H1 (cell line): ENCODE data around the gene RIMBP2. TPM values are rescaled to one million over a fixed set of nuclear protein-coding genes. Genes with fewer than 3 reads are reported as not detected.

Experiments used
- CTCF ChIA-PET: fragments of 300-600 bp; sonication (Branson Sonifier 250); formaldehyde crosslinking; loops from one replicate; lab custom pipeline; 2021; ENCODE audit not compliant: partially characterized antibody; lab: Charles Lee
- POLR2A ChIA-PET: fragments of 300-600 bp; sonication (Branson Sonifier 250); formaldehyde crosslinking; loops from one replicate; lab custom pipeline; 2021; ENCODE audit warnings: inconsistent platforms; ENCODE audit not compliant: partially characterized antibody; lab: Charles Lee
- DNase-seq, 2 experiments: peaks; one replicate each; pipeline versions ENCODE4 v3.0.0 to v3.0.0-alpha.2; 2010 to 2022; ENCODE audit warnings: low spot score in 2 of 2, low read depth in 1 of 2, mixed read lengths in 1 of 2
- FAIRE-seq: peaks from 2 replicates; lab custom pipeline; 2011; peaks lifted over from hg19 to GRCh38; lab: Jason Lieb, UNC
- H2AFZ ChIP-seq: 2 replicates; pipeline ENCODE4 v1.8.1; 2012; ENCODE audit warnings: low read length, inconsistent platforms
- H2AK5ac ChIP-seq: 2 replicates; pipeline ENCODE4 v1.6.1; 2013; ENCODE audit warnings: low read depth, low read length
- H2BK120ac ChIP-seq: replicated peaks from 2 replicates; pipeline ENCODE3; 2013; ENCODE audit warnings: low read depth, low read length, inconsistent platforms
- H2BK12ac ChIP-seq: 2 replicates; pipeline ENCODE4 v1.6.1; 2013; ENCODE audit warnings: low read depth, low read length
- H2BK15ac ChIP-seq: 2 replicates; pipeline ENCODE4 v1.6.1; 2013; ENCODE audit warnings: low read length
- H2BK20ac ChIP-seq: 2 replicates; pipeline ENCODE4 v1.6.1; 2013; ENCODE audit warnings: low read length
- H2BK5ac ChIP-seq: 2 replicates; pipeline ENCODE4 v1.6.1; 2013; ENCODE audit warnings: low read depth, low read length
- H3K14ac ChIP-seq: 2 replicates; pipeline ENCODE4 v1.6.1; 2013; ENCODE audit warnings: inconsistent platforms; ENCODE audit not compliant: insufficient read length
- H3K18ac ChIP-seq: 2 replicates; pipeline ENCODE4 v1.6.1; 2013; ENCODE audit warnings: low read length; ENCODE audit errors: extremely low read depth
- H3K23ac ChIP-seq: 2 replicates; pipeline ENCODE4 v1.6.1; 2013; ENCODE audit warnings: inconsistent platforms; ENCODE audit not compliant: insufficient read length
- H3K23me2 ChIP-seq: 2 replicates; pipeline ENCODE4 v1.6.1; 2013; ENCODE audit warnings: low read depth, low read length
- H3K27ac ChIP-seq: 2 replicates; pipeline ENCODE4 v1.6.1; 2011; ENCODE audit warnings: low read depth, low read length, inconsistent platforms
- H3K27me3 ChIP-seq, 4 experiments: replicated peaks in 1 of 4; 1 replicate in 1 of 4; 2 replicates in 3 of 4; pipeline versions ENCODE4 v1.6.1 to v1.8.1; 2011 to 2013; ENCODE audit warnings: low read length in 3 of 4, mild to moderate bottlenecking in 3 of 4, inconsistent platforms in 2 of 4, mixed read lengths in 2 of 4, moderate library complexity in 1 of 4; ENCODE audit not compliant: control insufficient read depth in 3 of 4, insufficient read depth in 3 of 4; ENCODE audit errors: extremely low read depth in 1 of 4
- H3K36me3 ChIP-seq, 4 experiments: 2 replicates each; pipeline versions ENCODE4 v1.6.1 to v1.8.1; 2011 to 2013; ENCODE audit warnings: mild to moderate bottlenecking in 4 of 4, low read length in 3 of 4, moderate library complexity in 2 of 4, control low read depth in 1 of 4, inconsistent platforms in 1 of 4; ENCODE audit not compliant: insufficient read depth in 4 of 4, control insufficient read depth in 2 of 4
- H3K4ac ChIP-seq: replicated peaks from 2 replicates; pipeline ENCODE3; 2013; ENCODE audit warnings: low read length, low read depth, mixed read lengths, inconsistent platforms; ENCODE audit not compliant: insufficient read length
- H3K4me1 ChIP-seq, 4 experiments: replicated peaks in 1 of 4; 1 replicate in 1 of 4; 2 replicates in 3 of 4; pipeline versions ENCODE4 v1.6.1 to v1.8.1; 2011 to 2013; ENCODE audit warnings: low read length in 3 of 4, inconsistent platforms in 2 of 4, mixed read lengths in 1 of 4; ENCODE audit not compliant: insufficient read depth in 4 of 4, control insufficient read depth in 3 of 4
- H3K4me2 ChIP-seq, 2 experiments: 2 replicates each; pipeline versions ENCODE4 v1.6.1 to v1.8.1; 2011 to 2013; ENCODE audit warnings: low read depth in 2 of 2, low read length in 2 of 2, control low read depth in 1 of 2, inconsistent platforms in 1 of 2, mild to moderate bottlenecking in 1 of 2; ENCODE audit not compliant: insufficient read depth in 1 of 2
- H3K4me3 ChIP-seq, 4 experiments: fragments of 200-600, 300-600 bp in 1 of 4; sonication (generic), shearing (Covaris generic), sonication (Bioruptor Twin) in 1 of 4; 2 replicates each; pipeline versions ENCODE4 v1.5.1 to v1.8.1; 2011 to 2016; ENCODE audit warnings: low read length in 4 of 4, low read depth in 3 of 4, control low read depth in 2 of 4, inconsistent platforms in 2 of 4, mild to moderate bottlenecking in 2 of 4, mixed read lengths in 1 of 4, moderate library complexity in 1 of 4; ENCODE audit not compliant: insufficient read depth in 2 of 4; ENCODE audit errors: extremely low read depth in 1 of 4
- H3K56ac ChIP-seq: replicated peaks from 2 replicates; pipeline ENCODE3; 2013; ENCODE audit warnings: low read depth, mild to moderate bottlenecking, mixed read lengths, low read length, inconsistent platforms; ENCODE audit not compliant: insufficient read length
- H3K79me1 ChIP-seq: 2 replicates; pipeline ENCODE4 v1.6.1; 2013; ENCODE audit warnings: low read depth, low read length, control low read depth
- H3K79me2 ChIP-seq, 2 experiments: 2 replicates each; pipeline versions ENCODE4 v1.6.1 to v1.8.1; 2012 to 2013; ENCODE audit warnings: low read length in 2 of 2, mild to moderate bottlenecking in 2 of 2, inconsistent platforms in 1 of 2; ENCODE audit not compliant: insufficient read depth in 2 of 2, control insufficient read depth in 1 of 2
- H3K9ac ChIP-seq, 4 experiments: replicated peaks in 1 of 4; 1 replicate in 1 of 4; 2 replicates in 3 of 4; pipeline versions ENCODE4 v1.6.1 to v1.8.1; 2011 to 2013; ENCODE audit warnings: low read depth in 3 of 4, low read length in 3 of 4, control low read depth in 2 of 4, mild to moderate bottlenecking in 2 of 4, moderate library complexity in 2 of 4, inconsistent platforms in 1 of 4; ENCODE audit errors: extremely low read depth in 1 of 4
- H3K9me3 ChIP-seq, 2 experiments: 2 replicates each; pipeline versions ENCODE4 v1.6.1 to v1.8.1; 2012 to 2013; ENCODE audit warnings: mild to moderate bottlenecking in 2 of 2, moderate library complexity in 2 of 2, control low read depth in 1 of 2, inconsistent platforms in 1 of 2, low read depth in 1 of 2, low read length in 1 of 2, mixed read lengths in 1 of 2; ENCODE audit not compliant: insufficient read depth in 2 of 2
- H4K20me1 ChIP-seq, 2 experiments: replicated peaks in 1 of 2; 2 replicates each; pipeline versions ENCODE3 to v1.8.1; 2011 to 2013; ENCODE audit warnings: inconsistent platforms in 2 of 2, low read length in 2 of 2, mild to moderate bottlenecking in 1 of 2; ENCODE audit not compliant: insufficient read depth in 2 of 2, control insufficient read depth in 1 of 2
- H4K5ac ChIP-seq: 2 replicates; pipeline ENCODE4 v1.6.1; 2013; ENCODE audit warnings: low read length, low read depth, mixed read lengths, inconsistent platforms; ENCODE audit not compliant: insufficient read length
- H4K8ac ChIP-seq: 2 replicates; pipeline ENCODE4 v1.8.0; 2013; ENCODE audit warnings: mild to moderate bottlenecking, moderate library complexity, low read length, inconsistent platforms; ENCODE audit not compliant: insufficient read depth; ENCODE audit errors: extremely low read depth
- H4K91ac ChIP-seq: replicated peaks from 2 replicates; pipeline ENCODE3; 2013; ENCODE audit warnings: low read length, mixed read lengths, inconsistent platforms; ENCODE audit not compliant: insufficient read length
- BRCA1 ChIP-seq: IDR thresholded peaks from 2 replicates; pipeline ENCODE4 v1.6.1; 2012; ENCODE audit warnings: low read depth, low read length, improper control_type of control experiment
- CTBP2 ChIP-seq: IDR thresholded peaks from 2 replicates; pipeline ENCODE4 v1.7.0; 2011; ENCODE audit warnings: borderline replicate concordance, mild to moderate bottlenecking, moderate library complexity, mixed read lengths, low read length; ENCODE audit not compliant: insufficient read depth, insufficient read length
- E2F6 ChIP-seq: IDR thresholded peaks from 2 replicates; pipeline ENCODE4 v1.6.1; 2012; ENCODE audit warnings: inconsistent platforms
- EGR1 ChIP-seq: IDR thresholded peaks from 2 replicates; pipeline ENCODE4 v1.6.1; 2011; ENCODE audit warnings: low read depth, low read length, borderline replicate concordance
- EP300 ChIP-seq, 2 experiments: IDR thresholded peaks; 1 replicate in 1 of 2; 2 replicates in 1 of 2; pipeline ENCODE4 v1.6.1; 2011 to 2012; ENCODE audit warnings: low read depth in 2 of 2, low read length in 2 of 2, mild to moderate bottlenecking in 2 of 2, borderline replicate concordance in 1 of 2, inconsistent platforms in 1 of 2, moderate library complexity in 1 of 2
- FOSL1 ChIP-seq: IDR thresholded peaks from 2 replicates; pipeline ENCODE4 v1.6.1; 2011; ENCODE audit warnings: mild to moderate bottlenecking, low read depth, low read length, moderate library complexity; ENCODE audit not compliant: insufficient read depth
- HDAC6 ChIP-seq: IDR thresholded peaks from one replicate; pipeline ENCODE4 v1.7.1; 2012; ENCODE audit warnings: low read depth, mild to moderate bottlenecking, inconsistent platforms, low read length, moderate library complexity
- NANOG ChIP-seq: IDR thresholded peaks from 2 replicates; pipeline ENCODE4 v1.6.1; 2011; ENCODE audit warnings: low read length, low read depth, mild to moderate bottlenecking, inconsistent platforms; ENCODE audit not compliant: insufficient read depth, poor library complexity, severe bottlenecking
- SP1 ChIP-seq: IDR thresholded peaks from 2 replicates; pipeline ENCODE4 v1.6.1; 2011; ENCODE audit warnings: low read depth, low read length
- TAF1 ChIP-seq: IDR thresholded peaks from 2 replicates; pipeline ENCODE4 v1.6.1; 2011; ENCODE audit warnings: mild to moderate bottlenecking, low read depth, low read length
- TBP ChIP-seq: IDR thresholded peaks from 2 replicates; pipeline ENCODE4 v1.6.1; 2011; ENCODE audit warnings: low read depth, low read length, improper control_type of control experiment
- TEAD4 ChIP-seq: IDR thresholded peaks from 2 replicates; pipeline ENCODE4 v1.6.1; 2012; ENCODE audit warnings: low read depth, low read length, inconsistent platforms, mixed read lengths
- WGBS, 2 experiments: shearing (Covaris generic) in 1 of 2; methylation state at CpG; one replicate each; pipeline versions ENCODE4 v1.1.6 to v1.1.7; 2013 to 2015; ENCODE audit warnings: low lambda C conversion rate in 2 of 2, mixed read lengths in 2 of 2, inconsistent platforms in 1 of 2, low coverage in 1 of 2, missing lambda C conversion rate in 1 of 2; ENCODE audit not compliant: insufficient replicate concordance in 2 of 2, insufficient coverage in 1 of 2, insufficient read length in 1 of 2; ENCODE audit errors: extremely low coverage in 1 of 2, missing lambda C conversion rate in 1 of 2; 5-methylcytosine and 5-hydroxymethylcytosine counted together
- polyA plus RNA-seq, 7 experiments: library from polyadenylated mRNA; depleted of rRNA in 3 of 7; stranded (reverse) in 5 of 7; unstranded in 2 of 7; fragments of >200 nt in 5 of 7; fragments of 200-250 nt in 2 of 7; gene quantifications; 1 replicate in 5 of 7; 2 replicates in 1 of 7; 4 replicates in 1 of 7; pipeline versions ENCODE4 v1.2.1 to v1.2.3, GENCODE V29; 2011 to 2013; ENCODE audit warnings: missing spikeins in 2 of 7, mixed read lengths in 2 of 7
- total RNA-seq: library from RNA; stranded (reverse); fragmentation: NEBNext Ultra II Directional; extraction: Animal tissue kit (Norgen Biotek cat#: 25700); gene quantifications from 2 replicates; pipeline ENCODE4 v1.2.1, GENCODE V29; 2021
- TF ChIP-seq, protein P1 (sequence below): IDR thresholded peaks from 2 replicates; pipeline ENCODE4 v1.6.1; 2012; ENCODE audit warnings: inconsistent platforms

RIMBP2 gene
- total and polyA plus RNA-seq, 2 of the 8 experiments (the other 6 are each of a cell fraction or from before 2014, with no cell fraction given): 0.18 to 0.65 TPM

- no peak overlapping the region for H3K9ac ChIP-seq
- no peak overlapping the region for H3K56ac ChIP-seq
- H3K4me2 ChIP-seq: no peak overlapping the region
- H3K14ac ChIP-seq: no peak overlapping the region
- H2AFZ ChIP-seq: no peak overlapping the region
- H3K27me3 ChIP-seq: no peaks in the 10 kb centered on the region
- ChIA-PET CTCF (interaction anchor here (0.8 to 1.6 kb wide), 3 partner anchors 101 to 290 kb away, joined by 3 to 4 read pairs (median 3); no protein-coding TSS in a partner anchor), POLR2A (no interaction called here)
- H4K5ac ChIP-seq: no peak overlapping the region
- no peak overlapping the region for H2BK15ac ChIP-seq
- WGBS, 2 experiments: 82% methylated on average over 11 of the region's 12 CpGs; no CpG with 5 or more reads in 1 of the 2 experiments
- peaks cover 2% of the 10 kb centered on the region; the same call in 1 of the 2 replicates for H3K23me2 ChIP-seq
- H3K36me3 ChIP-seq: no peaks in the 10 kb centered on the region
- no peaks in the 10 kb centered on the region for H3K79me2 ChIP-seq
- H4K8ac ChIP-seq: no peak overlapping the region
- DNase-seq: no peak
- H3K18ac ChIP-seq: no peak overlapping the region
- no peak overlapping the region for H2BK120ac ChIP-seq
- H4K91ac ChIP-seq: no peak overlapping the region
- no peaks in the 10 kb centered on the region for H3K9me3 ChIP-seq
- H2BK12ac ChIP-seq: no peak overlapping the region
- H3K4ac ChIP-seq: no peak overlapping the region
- H3K79me1 ChIP-seq: no peaks in the 10 kb centered on the region
- H3K4me3 ChIP-seq: no peak overlapping the region
- no peak overlapping the region for H2BK20ac ChIP-seq
- no peak overlapping the region for H2AK5ac ChIP-seq
- FAIRE-seq: no peak
- no peak overlapping the region for H2BK5ac ChIP-seq
- H4K20me1 ChIP-seq: no peaks in the 10 kb centered on the region
- no peaks in the 10 kb centered on the region for H3K4me1 ChIP-seq
- H3K23ac ChIP-seq: no peak overlapping the region
- no peak overlapping the region for H3K27ac ChIP-seq
- TF ChIP-seq NANOG: no peak
- TF ChIP-seq CTBP2: no peak
- no peak for TF ChIP-seq FOSL1
- no peak for TF ChIP-seq TAF1
- no peak for TF ChIP-seq E2F6
- no peak for TF ChIP-seq TBP
- TF ChIP-seq HDAC6: no peak
- TF ChIP-seq TEAD4: no peak
- no peak for TF ChIP-seq BRCA1
- TF ChIP-seq EP300 (IDR thresholded peaks at IDR 0.05; ENCODE audit: borderline replicate concordance in 1 of 2, low read depth in 2 of 2, low read length in 2 of 2): no peak
- TF ChIP-seq, protein P1, sequence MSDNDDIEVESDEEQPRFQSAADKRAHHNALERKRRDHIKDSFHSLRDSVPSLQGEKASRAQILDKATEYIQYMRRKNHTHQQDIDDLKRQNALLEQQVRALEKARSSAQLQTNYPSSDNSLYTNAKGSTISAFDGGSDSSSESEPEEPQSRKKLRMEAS: no peak
- TF ChIP-seq SP1: no peak
- no peak for TF ChIP-seq EGR1
Measured at GRCh38 chr12:130458341-130458740, 257.8 kb downstream of the RIMBP2 start.
